ENCODE measurements around the gene SLC38A5.

SLC38A5 gene

GRCh38 chrX:48472851-48473703, 3.0 kb upstream of the SLC38A5 start:
- Histone ChIP-seq H3F3A (ENCODE audit: insufficient read depth, low read length) (no peaks in the 10 kb centered on the region), H2AFZ (ENCODE audit: low read length) (no peak overlapping the region), H3K79me2 (ENCODE audit: insufficient read depth, low read length) (peaks cover 15% of the 10 kb centered on the region), H3K4me2 (ENCODE audit: low read length) (no peak overlapping the region), H3K27ac (ENCODE audit: low read depth, low read length, poor library complexity, severe bottlenecking) (no peak overlapping the region), H3K36me3 (ENCODE audit: insufficient read depth, low read length) (no peaks in the 10 kb centered on the region), H3K4me1 (ENCODE audit: insufficient read depth, low read length, severe bottlenecking) (peaks cover 27% of the 10 kb centered on the region), H3K9me2 (ENCODE audit: low read depth, low read length) (no peaks in the 10 kb centered on the region), H3K27me3 (ENCODE audit: insufficient read depth, low read length) (no peaks in the 10 kb centered on the region), H3K9me3 (ENCODE audit: low read length) (no peaks in the 10 kb centered on the region), H3K4me3 (ENCODE audit: low read depth, low read length, poor library complexity, severe bottlenecking) (no peak overlapping the region), H4K20me1 (ENCODE audit: insufficient read depth, low read length) (no peaks in the 10 kb centered on the region), H3K9ac (ENCODE audit: low read length) (no peak overlapping the region)
- TF ChIP-seq EZH2 (IDR thresholded peaks at IDR 0.05; ENCODE audit: borderline replicate concordance, low read length) (no peak), CTCF (IDR thresholded peaks at IDR 0.05; ENCODE audit: low read length) (no peak)

GRCh38 chrX:48472225-48472624, 2.2 kb upstream of the SLC38A5 start:
- no peaks in the 10 kb centered on the region for H3K9me3 ChIP-seq (ENCODE audit: low read length)
- no peaks in the 10 kb centered on the region for H3K36me3 ChIP-seq (ENCODE audit: insufficient read depth, low read length)
- H3K27ac ChIP-seq (ENCODE audit: low read depth, low read length, poor library complexity, severe bottlenecking): no peak overlapping the region
- H3K4me1 ChIP-seq (ENCODE audit: insufficient read depth, low read length, severe bottlenecking): peaks cover 33% of the 10 kb centered on the region
- H3K9ac ChIP-seq (ENCODE audit: low read length): no peak overlapping the region
- TF ChIP-seq EZH2 (IDR thresholded peaks at IDR 0.05; ENCODE audit: borderline replicate concordance, low read length): no peak
- no peak for TF ChIP-seq CTCF (IDR thresholded peaks at IDR 0.05; ENCODE audit: low read length)
- H3K4me2 ChIP-seq (ENCODE audit: low read length): no peak overlapping the region
- no peak overlapping the region for H2AFZ ChIP-seq (ENCODE audit: low read length)
- no peaks in the 10 kb centered on the region for H3K9me2 ChIP-seq (ENCODE audit: low read depth, low read length)
- H3K79me2 ChIP-seq (ENCODE audit: insufficient read depth, low read length): peaks cover 12% of the 10 kb centered on the region
- H3F3A ChIP-seq (ENCODE audit: insufficient read depth, low read length): no peaks in the 10 kb centered on the region
- H3K27me3 ChIP-seq (ENCODE audit: insufficient read depth, low read length): no peaks in the 10 kb centered on the region
- H3K4me3 ChIP-seq (ENCODE audit: low read depth, low read length, poor library complexity, severe bottlenecking): no peak overlapping the region
- H4K20me1 ChIP-seq (ENCODE audit: insufficient read depth, low read length): no peaks in the 10 kb centered on the region

- peaks cover 5% of the 10 kb centered on the region for H3K79me2 ChIP-seq (ENCODE audit: insufficient read depth, low read length)
- peaks cover 33% of the 10 kb centered on the region for H3K4me1 ChIP-seq (ENCODE audit: insufficient read depth, low read length, severe bottlenecking)
- no peak overlapping the region for H3K4me3 ChIP-seq (ENCODE audit: low read depth, low read length, poor library complexity, severe bottlenecking)
- no peak overlapping the region for H2AFZ ChIP-seq (ENCODE audit: low read length)
- H3K9ac ChIP-seq (ENCODE audit: low read length): no peak overlapping the region
- no peaks in the 10 kb centered on the region for H3K36me3 ChIP-seq (ENCODE audit: insufficient read depth, low read length)
- H3K9me2 ChIP-seq (ENCODE audit: low read depth, low read length): no peaks in the 10 kb centered on the region
- no peak overlapping the region for H3K27ac ChIP-seq (ENCODE audit: low read depth, low read length, poor library complexity, severe bottlenecking)
- H3K4me2 ChIP-seq (ENCODE audit: low read length): no peak overlapping the region
- H4K20me1 ChIP-seq (ENCODE audit: insufficient read depth, low read length): no peaks in the 10 kb centered on the region
- H3K27me3 ChIP-seq (ENCODE audit: insufficient read depth, low read length): no peaks in the 10 kb centered on the region
- no peak for TF ChIP-seq CTCF (IDR thresholded peaks at IDR 0.05; ENCODE audit: low read length)
- TF ChIP-seq EZH2 (IDR thresholded peaks at IDR 0.05; ENCODE audit: borderline replicate concordance, low read length): no peak
- H3K9me3 ChIP-seq (ENCODE audit: low read length): no peaks in the 10 kb centered on the region
- no peaks in the 10 kb centered on the region for H3F3A ChIP-seq (ENCODE audit: insufficient read depth, low read length)
Measured at GRCh38 chrX:48471504-48471903, 1.4 kb upstream of the SLC38A5 start.
